CD14-positive monocyte (primary cell): Measurements from ENCODE around the gene MPHOSPH10. TPM values are rescaled to one million over a fixed set of nuclear protein-coding genes. Genes with fewer than 3 reads are reported as not detected.

Source experiments
- DNase-seq, 3 donors: peaks; one replicate each; pipeline ENCODE4 v3.0.0-alpha.2; 2011 to 2022
- H2AFZ ChIP-seq: 2 replicates; pipeline ENCODE4 v1.6.0; 2012; ENCODE audit warnings: mild to moderate bottlenecking, low read depth, low read length, inconsistent platforms; ENCODE audit not compliant: insufficient read depth, poor library complexity, severe bottlenecking
- H3K27ac ChIP-seq, 2 donors: 1 replicate in 1 of 2; 2 replicates in 1 of 2; pipeline ENCODE4 v1.5.1; 2012 to 2013; ENCODE audit warnings: low read length in 2 of 2, control low read depth in 1 of 2, inconsistent platforms in 1 of 2, low read depth in 1 of 2, mild to moderate bottlenecking in 1 of 2
- H3K27me3 ChIP-seq, 2 donors: one replicate each; pipeline versions ENCODE4 v1.6.0 to v1.6.1; 2011 to 2013; ENCODE audit warnings: low read length in 2 of 2; ENCODE audit not compliant: control insufficient read depth in 2 of 2, insufficient read depth in 2 of 2
- H3K36me3 ChIP-seq, 2 donors: replicated peaks in 1 of 2; 1 replicate in 1 of 2; 2 replicates in 1 of 2; pipeline versions ENCODE4 v1.5.1 to v1.6.1; 2012 to 2013; ENCODE audit warnings: low read length in 2 of 2, control low read depth in 1 of 2, inconsistent platforms in 1 of 2, mild to moderate bottlenecking in 1 of 2; ENCODE audit not compliant: insufficient read depth in 2 of 2, control insufficient read depth in 1 of 2
- H3K4me1 ChIP-seq, 2 donors: 1 replicate in 1 of 2; 2 replicates in 1 of 2; pipeline versions ENCODE4 v1.5.1 to v1.6.1; 2012 to 2013; ENCODE audit warnings: low read length in 2 of 2, control low read depth in 1 of 2, inconsistent platforms in 1 of 2, mild to moderate bottlenecking in 1 of 2, moderate library complexity in 1 of 2; ENCODE audit not compliant: insufficient read depth in 2 of 2, control insufficient read depth in 1 of 2
- H3K4me2 ChIP-seq: replicated peaks from 2 replicates; pipeline ENCODE3; 2012; ENCODE audit warnings: low read length, moderate library complexity, mild to moderate bottlenecking; ENCODE audit not compliant: poor library complexity, severe bottlenecking; ENCODE audit errors: extremely low read depth
- H3K4me3 ChIP-seq, 3 experiments: fragments of 200-600 bp in 1 of 3; sonication (generic) in 1 of 3; replicated peaks in 1 of 3; 1 replicate in 2 of 3; 2 replicates in 1 of 3; pipeline ENCODE4 v1.5.1; 2011 to 2013; ENCODE audit warnings: low read length in 3 of 3, mild to moderate bottlenecking in 3 of 3, control low read depth in 2 of 3, low read depth in 2 of 3, inconsistent platforms in 1 of 3, moderate library complexity in 1 of 3
- H3K79me2 ChIP-seq: 2 replicates; pipeline ENCODE4 v1.6.0; 2012; ENCODE audit warnings: mild to moderate bottlenecking, control low read depth, inconsistent platforms, low read length, moderate library complexity; ENCODE audit not compliant: insufficient read depth
- H3K9ac ChIP-seq: 2 replicates; pipeline ENCODE4 v1.6.0; 2017; ENCODE audit warnings: low read length, mild to moderate bottlenecking; ENCODE audit not compliant: insufficient read depth, poor library complexity, severe bottlenecking
- H3K9me3 ChIP-seq, 2 donors: replicated peaks in 1 of 2; 1 replicate in 1 of 2; 2 replicates in 1 of 2; pipeline versions ENCODE4 v1.5.1 to v1.6.1; 2012 to 2013; ENCODE audit warnings: low read length in 2 of 2, control low read depth in 1 of 2; ENCODE audit not compliant: control insufficient read depth in 1 of 2, insufficient read depth in 1 of 2
- H4K20me1 ChIP-seq: 2 replicates; pipeline ENCODE4 v1.6.0; 2012; ENCODE audit warnings: mild to moderate bottlenecking, low read length, control low read depth, moderate library complexity; ENCODE audit not compliant: insufficient read depth
- H3K27ac Mint-ChIP-seq, 7 donors: one replicate each; pipeline ENCODE4 v1.8.0; 2020; ENCODE audit warnings: mild to moderate bottlenecking in 7 of 7, mixed read lengths in 7 of 7, moderate library complexity in 6 of 7, inconsistent platforms in 2 of 7
- H3K27me3 Mint-ChIP-seq, 3 donors: one replicate each; pipeline ENCODE4 v1.8.0; 2021 to 2022; ENCODE audit warnings: low read depth in 3 of 3, mild to moderate bottlenecking in 3 of 3, mixed read lengths in 3 of 3, moderate library complexity in 3 of 3, inconsistent platforms in 1 of 3
- H3K36me3 Mint-ChIP-seq, 2 donors: one replicate each; pipeline ENCODE4 v1.8.0; 2020; ENCODE audit warnings: mixed read lengths in 2 of 2, inconsistent platforms in 1 of 2, mild to moderate bottlenecking in 1 of 2
- H3K4me1 Mint-ChIP-seq: one replicate; pipeline ENCODE4 v1.8.0; 2020; ENCODE audit warnings: mild to moderate bottlenecking, mixed read lengths
- H3K4me3 Mint-ChIP-seq, 2 donors: one replicate each; pipeline ENCODE4 v1.8.0; 2020; ENCODE audit warnings: mild to moderate bottlenecking in 2 of 2, mixed read lengths in 2 of 2, moderate library complexity in 1 of 2
- H3K9me3 Mint-ChIP-seq, 7 donors: one replicate each; pipeline ENCODE4 v1.8.0; 2020 to 2022; ENCODE audit warnings: mixed read lengths in 7 of 7, mild to moderate bottlenecking in 6 of 7, moderate library complexity in 6 of 7, inconsistent platforms in 2 of 7
- CTCF ChIP-seq: fragments of 200-600 bp; IDR thresholded peaks from one replicate; pipeline ENCODE4 v1.8.0; 2022; ENCODE audit warnings: antibody characterized with exemption, mild to moderate bottlenecking
- WGBS: methylation state at CpG from one replicate; pipeline ENCODE4 v1.1.5; 2013; ENCODE audit warnings: missing lambda C conversion rate; ENCODE audit not compliant: insufficient coverage; 5-methylcytosine and 5-hydroxymethylcytosine counted together
- intact Hi-C, 2 donors: fragments of 100-400 bp; cut with micrococcal nuclease; formaldehyde crosslinking; loops; one replicate each; pipeline versions ENCODE4 v1.15.0 to v1.15.1; 2023
- polyA plus RNA-seq, 3 donors: library from polyadenylated mRNA; depleted of rRNA in 1 of 3; unstranded in 2 of 3; stranded (reverse) in 1 of 3; fragments of 300-500 nt in 2 of 3; fragments of >200 nt in 1 of 3; fragmentation: Illumina TruSeq in 2 of 3; gene quantifications; 1 replicate in 2 of 3; 2 replicates in 1 of 3; pipeline ENCODE4 v1.2.3, GENCODE V29; 2012 to 2021

Gene MPHOSPH10
- polyA plus RNA-seq, 3 donors = 4.8 to 9.9 (median 5.6) TPM

GRCh38 chr2:71125506-71126294 lies 4.7 kb upstream of the MPHOSPH10 start:
- no peak overlapping the region for H3K9ac ChIP-seq
- TF ChIP-seq CTCF = no peak
- intact Hi-C loops = no loop called here
- no peak overlapping the region for H3K27ac ChIP-seq
- H3K4me1 ChIP-seq = peaks cover 8 to 21% of the 10 kb centered on the region in 2 donors
- no peak overlapping the region for H3K4me3 Mint-ChIP-seq
- H3K36me3 Mint-ChIP-seq = peaks cover 21 to 29% of the 10 kb centered on the region in 2 donors
- no peak overlapping the region for H3K27ac Mint-ChIP-seq
- H3K27me3 ChIP-seq = no peaks in the 10 kb centered on the region
- WGBS = 96% methylated on average over 3 of the region's 7 CpGs
- H3K36me3 ChIP-seq = peaks cover 27 to 36% of the 10 kb centered on the region in 2 donors
- H3K4me2 ChIP-seq = no peak overlapping the region
- no peak for DNase-seq
- no peak overlapping the region for H2AFZ ChIP-seq
- no peaks in the 10 kb centered on the region for H3K9me3 ChIP-seq
- H3K9me3 Mint-ChIP-seq = peaks cover 0 to 2% (median 0%) of the 10 kb centered on the region in 7 donors
- H3K27me3 Mint-ChIP-seq = peaks cover 0 to 2% (median 0%) of the 10 kb centered on the region in 3 donors
- peaks cover 52% of the 10 kb centered on the region for H3K79me2 ChIP-seq
- H3K4me3 ChIP-seq = no peak overlapping the region
- peaks cover 11% of the 10 kb centered on the region for H3K4me1 Mint-ChIP-seq
- H4K20me1 ChIP-seq = no peaks in the 10 kb centered on the region

- Mint-ChIP-seq H3K36me3 (peaks cover 15 to 19% of the 10 kb centered on the region in 2 donors), H3K4me1 (peaks cover 11% of the 10 kb centered on the region), H3K27me3 (peaks cover 0 to 2% (median 0%) of the 10 kb centered on the region in 3 donors), H3K9me3 (peaks cover 0 to 2% (median 0%) of the 10 kb centered on the region in 7 donors), H3K27ac (no peak overlapping the region), H3K4me3 (no peak overlapping the region)
- Histone ChIP-seq H3K9me3 (no peaks in the 10 kb centered on the region), H3K9ac (no peak overlapping the region), H3K4me2 (no peak overlapping the region), H2AFZ (no peak overlapping the region), H3K36me3 (peaks cover 15 to 24% of the 10 kb centered on the region in 2 donors), H3K27ac (no peak overlapping the region), H3K4me3 (no peak overlapping the region), H3K4me1 (peaks cover 17 to 33% of the 10 kb centered on the region in 2 donors), H3K27me3 (no peaks in the 10 kb centered on the region), H4K20me1 (no peaks in the 10 kb centered on the region), H3K79me2 (peaks cover 64% of the 10 kb centered on the region)
- intact Hi-C loops = no loop called here
- no peak for DNase-seq
- no peak for TF ChIP-seq CTCF
- WGBS = no CpG with 5 or more reads among the region's 3 CpGs
Observed at GRCh38 chr2:71126957-71127356, 3.5 kb upstream of the MPHOSPH10 start.
